CD4-positive, alpha-beta memory T cell (primary cell): ENCODE results near the gene PDIA5. TPM values are rescaled to one million over a fixed set of nuclear protein-coding genes. Genes with fewer than 3 reads are reported as not detected.
A peak's percentile ranks its signal among the peaks of the same experiment; 100 is the strongest.

ENCODE experiments used
- CTCF ChIA-PET: fragments of 350-600 bp; sonication (Branson Sonifier 250); formaldehyde crosslinking; loops from one replicate; lab custom pipeline; 2021; ENCODE audit warnings: inconsistent platforms; ENCODE audit not compliant: partially characterized antibody; lab: Charles Lee
- POLR2A ChIA-PET: fragments of 350-600 bp; sonication (Branson Sonifier 250); formaldehyde crosslinking; loops from one replicate; lab custom pipeline; 2021; ENCODE audit not compliant: partially characterized antibody; lab: Charles Lee
- DNase-seq, 5 donors: peaks; one replicate each; pipeline versions ENCODE4 v3.0.0 to v3.0.0-alpha.2; 2020 to 2022; ENCODE audit warnings: mixed read lengths in 1 of 5
- H3K27ac ChIP-seq: one replicate; pipeline ENCODE4 v1.7.0; 2013; ENCODE audit warnings: low read depth, low read length
- H3K27me3 ChIP-seq: 2 replicates; pipeline ENCODE4 v1.7.0; 2013; ENCODE audit warnings: mild to moderate bottlenecking, low read length, moderate library complexity; ENCODE audit not compliant: insufficient read depth
- H3K36me3 ChIP-seq: 2 replicates; pipeline ENCODE4 v1.7.0; 2013; ENCODE audit warnings: mild to moderate bottlenecking, low read length, moderate library complexity; ENCODE audit not compliant: insufficient read depth
- H3K4me1 ChIP-seq: 2 replicates; pipeline ENCODE4 v1.7.0; 2013; ENCODE audit warnings: mild to moderate bottlenecking, low read length, moderate library complexity; ENCODE audit not compliant: insufficient read depth
- H3K4me3 ChIP-seq, 2 donors: one replicate each; pipeline ENCODE4 v1.7.0; 2013; ENCODE audit warnings: low read length in 2 of 2, mild to moderate bottlenecking in 1 of 2
- H3K9me3 ChIP-seq, 2 donors: one replicate each; pipeline ENCODE4 v1.7.0; 2013; ENCODE audit warnings: low read length in 2 of 2, control low read depth in 1 of 2; ENCODE audit not compliant: control insufficient read depth in 1 of 2
- H3K27ac Mint-ChIP-seq, 7 donors: one replicate each; pipeline ENCODE4 v1.8.0; 2020 to 2021; ENCODE audit warnings: mixed read lengths in 7 of 7, mild to moderate bottlenecking in 6 of 7, inconsistent platforms in 3 of 7, moderate library complexity in 3 of 7
- H3K27me3 Mint-ChIP-seq, 2 donors: one replicate each; pipeline ENCODE4 v1.8.0; 2020 to 2021; ENCODE audit warnings: mixed read lengths in 2 of 2
- H3K36me3 Mint-ChIP-seq, 2 donors: one replicate each; pipeline ENCODE4 v1.8.0; 2020 to 2021; ENCODE audit warnings: mixed read lengths in 2 of 2, inconsistent platforms in 1 of 2, mild to moderate bottlenecking in 1 of 2
- H3K4me1 Mint-ChIP-seq, 4 donors: one replicate each; pipeline ENCODE4 v1.8.0; 2020 to 2021; ENCODE audit warnings: mixed read lengths in 4 of 4, mild to moderate bottlenecking in 1 of 4
- H3K4me3 Mint-ChIP-seq, 8 donors: one replicate each; pipeline ENCODE4 v1.8.0; 2020 to 2021; ENCODE audit warnings: mixed read lengths in 8 of 8, mild to moderate bottlenecking in 7 of 8, moderate library complexity in 6 of 8, inconsistent platforms in 3 of 8
- H3K9me3 Mint-ChIP-seq, 8 donors: one replicate each; pipeline ENCODE4 v1.8.0; 2020 to 2021; ENCODE audit warnings: mixed read lengths in 8 of 8, mild to moderate bottlenecking in 5 of 8, inconsistent platforms in 3 of 8, moderate library complexity in 1 of 8
- intact Hi-C: fragments of 100-400 bp; cut with micrococcal nuclease; formaldehyde crosslinking; loops from one replicate; pipeline ENCODE4 v1.15.1; 2023
- polyA plus RNA-seq, 2 donors: library from polyadenylated mRNA; unstranded; fragments of 300-500 nt; fragmentation: Illumina TruSeq; gene quantifications; one replicate each; pipeline ENCODE4 v1.2.3, GENCODE V29; 2021
- total RNA-seq, 2 experiments: library from RNA; stranded (reverse); gene quantifications; one replicate each; pipeline ENCODE4 v1.2.3, GENCODE V29; 2021

The PDIA5 gene
- total and polyA plus RNA-seq, 4 experiments from 2014 or later, result 3.0 to 7.0 (median 5.6) TPM

- Mint-ChIP-seq H3K27me3 (no peaks in the 10 kb centered on the region), H3K36me3 (no peaks in the 10 kb centered on the region), H3K9me3 (peaks cover 0 to 1% (median 0%) of the 10 kb centered on the region in 8 donors), H3K4me1 (peaks cover 9 to 36% (median 15%) of the 10 kb centered on the region in 4 donors), H3K4me3 (no peak overlapping the region), H3K27ac (no peak overlapping the region)
- DNase-seq, result no peak
- H3K4me1 ChIP-seq, result peaks cover 8% of the 10 kb centered on the region
- ChIA-PET POLR2A (no interaction called here), CTCF (no interaction called here)
- no peaks in the 10 kb centered on the region for H3K27me3 ChIP-seq
- intact Hi-C loops, result no loop called here
- H3K27ac ChIP-seq, result no peak overlapping the region
- H3K36me3 ChIP-seq, result no peaks in the 10 kb centered on the region
- no peak overlapping the region for H3K4me3 ChIP-seq
- no peaks in the 10 kb centered on the region for H3K9me3 ChIP-seq
These were observed 3.7 kb downstream of the PDIA5 start for GRCh38 chr3:123070510-123070909.

- CTCF ChIA-PET, result no interaction called here
- intact Hi-C loops, result no loop called here
- Mint-ChIP-seq H3K9me3 (peaks cover 0 to 1% (median 0%) of the 10 kb centered on the region in 8 donors), H3K27ac (no peak overlapping the region), H3K36me3 (no peaks in the 10 kb centered on the region), H3K4me1 (peaks cover 9 to 36% (median 15%) of the 10 kb centered on the region in 4 donors), H3K4me3 (no peak overlapping the region), H3K27me3 (no peaks in the 10 kb centered on the region)
- H3K4me1 ChIP-seq, result peaks cover 8% of the 10 kb centered on the region
- H3K27me3 ChIP-seq, result no peaks in the 10 kb centered on the region
- no peaks in the 10 kb centered on the region for H3K9me3 ChIP-seq
- POLR2A ChIA-PET, result no interaction called here
- no peak for DNase-seq
- no peaks in the 10 kb centered on the region for H3K36me3 ChIP-seq
- no peak overlapping the region for H3K27ac ChIP-seq
- no peak overlapping the region for H3K4me3 ChIP-seq
These were observed 4.3 kb downstream of the PDIA5 start for GRCh38 chr3:123071146-123071545.

DNA sequence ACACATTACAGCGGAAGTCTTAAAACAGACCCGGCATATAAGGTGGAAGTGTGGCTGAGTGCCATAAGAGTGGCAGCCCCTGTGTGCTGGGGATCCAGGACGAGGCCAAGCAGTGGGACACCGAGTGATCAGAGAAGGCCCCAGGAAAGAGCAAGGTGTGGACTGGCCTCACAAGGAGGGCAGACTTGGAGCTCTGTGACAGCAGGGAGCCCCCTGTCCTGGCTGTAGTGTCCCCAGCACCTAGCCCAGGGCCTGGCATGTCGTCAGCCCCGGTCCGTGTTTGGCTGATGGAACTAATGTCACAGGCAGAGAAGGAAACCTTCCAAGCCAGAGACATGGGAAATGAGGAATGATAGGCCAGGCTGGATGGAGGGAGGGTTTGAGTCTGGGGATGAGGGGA is 4.8 kb downstream of the PDIA5 start:
- no peaks in the 10 kb centered on the region for H3K36me3 ChIP-seq
- H3K27me3 ChIP-seq, result no peaks in the 10 kb centered on the region
- H3K9me3 Mint-ChIP-seq, result peaks cover 0 to 1% (median 0%) of the 10 kb centered on the region in 8 donors
- H3K27me3 Mint-ChIP-seq, result no peaks in the 10 kb centered on the region
- intact Hi-C loops, result no loop called here
- no peak overlapping the region for H3K27ac ChIP-seq
- CTCF ChIA-PET, result no interaction called here
- POLR2A ChIA-PET, result no interaction called here
- H3K4me1 ChIP-seq, result peaks cover 8% of the 10 kb centered on the region
- no peaks in the 10 kb centered on the region for H3K9me3 ChIP-seq
- peaks cover 9 to 33% (median 13%) of the 10 kb centered on the region in 4 donors for H3K4me1 Mint-ChIP-seq
- DNase-seq, result no peak
- H3K27ac Mint-ChIP-seq, result no peak overlapping the region
- H3K36me3 Mint-ChIP-seq, result no peaks in the 10 kb centered on the region
- no peak overlapping the region for H3K4me3 ChIP-seq
- H3K4me3 Mint-ChIP-seq, result no peak overlapping the region

DNA sequence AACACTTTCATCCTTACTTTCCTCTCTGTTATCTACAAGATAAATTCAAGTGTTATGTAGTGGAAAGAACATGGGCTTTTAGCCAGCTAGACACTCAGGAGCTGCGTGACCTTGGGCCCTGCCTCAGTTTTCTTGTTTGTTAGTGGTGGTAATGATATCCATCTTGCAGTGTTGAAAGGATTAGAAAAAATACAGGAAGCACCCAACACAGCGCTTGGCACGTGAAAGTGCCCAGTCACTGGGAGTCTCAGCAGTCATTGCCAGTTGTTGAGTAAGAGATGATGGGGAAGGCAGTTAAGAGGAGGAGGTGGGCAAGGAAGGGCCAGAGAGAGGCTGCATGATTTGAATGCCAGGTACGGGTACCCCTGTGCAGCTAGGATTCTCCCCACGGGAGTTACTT is 5.3 kb downstream of the PDIA5 start:
- CTCF ChIA-PET, result no interaction called here
- Mint-ChIP-seq H3K9me3 (peaks cover 0 to 1% (median 0%) of the 10 kb centered on the region in 8 donors), H3K4me1 (peaks cover 9 to 29% (median 10%) of the 10 kb centered on the region in 4 donors), H3K36me3 (no peaks in the 10 kb centered on the region), H3K27me3 (no peaks in the 10 kb centered on the region), H3K4me3 (no peak overlapping the region), H3K27ac (no peak overlapping the region)
- H3K4me3 ChIP-seq, result no peak overlapping the region
- no peaks in the 10 kb centered on the region for H3K9me3 ChIP-seq
- intact Hi-C loops, result no loop called here
- peaks cover 8% of the 10 kb centered on the region for H3K4me1 ChIP-seq
- H3K27me3 ChIP-seq, result no peaks in the 10 kb centered on the region
- H3K36me3 ChIP-seq, result no peaks in the 10 kb centered on the region
- POLR2A ChIA-PET, result no interaction called here
- DNase-seq, result no peak
- no peak overlapping the region for H3K27ac ChIP-seq

GRCh38 chr3:123072564-123072963 is 5.7 kb downstream of the PDIA5 start:
- peaks cover 9 to 28% (median 10%) of the 10 kb centered on the region in 4 donors for H3K4me1 Mint-ChIP-seq
- no peak for DNase-seq
- intact Hi-C loops, result no loop called here
- H3K36me3 Mint-ChIP-seq, result no peaks in the 10 kb centered on the region
- CTCF ChIA-PET, result no interaction called here
- H3K4me3 Mint-ChIP-seq, result no peak overlapping the region
- POLR2A ChIA-PET, result no interaction called here
- H3K27me3 Mint-ChIP-seq, result no peaks in the 10 kb centered on the region
- Histone ChIP-seq H3K36me3 (no peaks in the 10 kb centered on the region), H3K9me3 (no peaks in the 10 kb centered on the region), H3K4me1 (peaks cover 8% of the 10 kb centered on the region), H3K27ac (no peak overlapping the region), H3K4me3 (no peak overlapping the region), H3K27me3 (no peaks in the 10 kb centered on the region)
- H3K9me3 Mint-ChIP-seq, result peaks cover 0 to 1% (median 0%) of the 10 kb centered on the region in 8 donors
- H3K27ac Mint-ChIP-seq, result peak overlapping the region in 1 of 7 donors; percentile 23

DNA sequence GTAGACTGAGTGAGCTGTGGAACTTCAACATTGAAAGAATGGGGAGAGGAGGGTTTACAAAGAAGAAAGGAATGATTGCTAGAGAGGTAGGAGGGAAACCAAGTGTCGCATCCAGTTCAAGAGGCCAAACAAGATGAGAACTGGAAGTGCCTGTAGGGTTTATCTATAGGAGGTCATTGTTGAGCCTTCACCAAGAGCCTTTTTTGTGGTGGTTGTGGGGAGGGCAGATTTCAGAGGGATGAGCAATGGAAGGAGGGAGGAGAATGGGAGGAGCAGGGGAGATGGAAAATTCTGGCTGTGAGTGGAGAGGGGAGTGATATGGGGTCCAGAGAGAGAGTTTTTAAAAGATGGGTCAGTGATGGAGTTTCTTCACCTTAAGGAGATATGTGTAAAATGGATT is 8.5 kb downstream of the PDIA5 start:
- Histone ChIP-seq H3K36me3 (no peaks in the 10 kb centered on the region), H3K27ac (no peak overlapping the region), H3K27me3 (no peaks in the 10 kb centered on the region), H3K4me1 (no peaks in the 10 kb centered on the region), H3K9me3 (no peaks in the 10 kb centered on the region), H3K4me3 (no peak overlapping the region)
- Mint-ChIP-seq H3K27me3 (no peaks in the 10 kb centered on the region), H3K27ac (peak overlapping the region in 1 of 7 donors; percentile 8), H3K36me3 (no peaks in the 10 kb centered on the region), H3K4me3 (no peak overlapping the region), H3K4me1 (peaks cover 4 to 7% (median 5%) of the 10 kb centered on the region in 4 donors), H3K9me3 (no peaks in the 10 kb centered on the region)
- ChIA-PET CTCF (no interaction called here), POLR2A (no interaction called here)
- no peak for DNase-seq
- intact Hi-C loops, result no loop called here

GRCh38 chr3:123076112-123076495 is 9.3 kb downstream of the PDIA5 start:
- DNase-seq, result no peak
- H3K27ac Mint-ChIP-seq, result no peak overlapping the region
- no peak overlapping the region for H3K4me3 Mint-ChIP-seq
- H3K4me1 Mint-ChIP-seq, result peaks cover 4 to 7% (median 5%) of the 10 kb centered on the region in 4 donors
- H3K4me1 ChIP-seq, result no peaks in the 10 kb centered on the region
- H3K27me3 ChIP-seq, result no peaks in the 10 kb centered on the region
- ChIA-PET POLR2A (no interaction called here), CTCF (no interaction called here)
- intact Hi-C loops, result no loop called here
- H3K36me3 ChIP-seq, result no peaks in the 10 kb centered on the region
- no peak overlapping the region for H3K27ac ChIP-seq
- no peaks in the 10 kb centered on the region for H3K36me3 Mint-ChIP-seq
- no peaks in the 10 kb centered on the region for H3K9me3 ChIP-seq
- H3K27me3 Mint-ChIP-seq, result no peaks in the 10 kb centered on the region
- H3K4me3 ChIP-seq, result no peak overlapping the region
- H3K9me3 Mint-ChIP-seq, result no peaks in the 10 kb centered on the region
